Gastrocnemius medialis (tissue), 4 donors: ENCODE results near the gene MAGI1. TPM values are rescaled to one million over a fixed set of nuclear protein-coding genes. Genes with fewer than 3 reads are reported as not detected.

Source experiments
- ATAC-seq, 2 donors: fragments of 150-250 bp; one replicate each; pipeline ENCODE4 v1.9.1; 2016
- DNase-seq, 2 donors: peaks; one replicate each; pipeline ENCODE4 v3.0.0-alpha.2; 2019
- H3K27ac ChIP-seq, 4 donors: fragments of 200-600 bp; sonication (generic); 1 replicate in 1 of 4; 2 replicates in 3 of 4; pipeline ENCODE4 v1.5.1; 2016 to 2018; ENCODE audit warnings: mild to moderate bottlenecking in 2 of 4, moderate library complexity in 1 of 4
- H3K27me3 ChIP-seq, 3 donors: fragments of 200-600 bp; sonication (generic) in 2 of 3; 1 replicate in 1 of 3; 2 replicates in 2 of 3; pipeline versions ENCODE4 v1.5.1 to v1.6.0; 2016 to 2019; ENCODE audit warnings: mild to moderate bottlenecking in 1 of 3, moderate library complexity in 1 of 3
- H3K36me3 ChIP-seq, 2 donors: fragments of 200-600 bp; sonication (generic) in 1 of 2; one replicate each; pipeline ENCODE4 v1.5.1; 2017 to 2018
- H3K4me1 ChIP-seq, 2 donors: fragments of 200-600 bp; sonication (generic) in 1 of 2; one replicate each; pipeline ENCODE4 v1.5.1; 2016 to 2017; ENCODE audit warnings: mild to moderate bottlenecking in 2 of 2
- H3K4me3 ChIP-seq, 4 donors: fragments of 200-600 bp; sonication (generic) in 3 of 4; 1 replicate in 1 of 4; 2 replicates in 3 of 4; pipeline ENCODE4 v1.5.1; 2016 to 2019; ENCODE audit warnings: mild to moderate bottlenecking in 2 of 4
- H3K9me3 ChIP-seq, 3 donors: fragments of 200-600 bp; sonication (generic) in 2 of 3; 1 replicate in 1 of 3; 2 replicates in 2 of 3; pipeline ENCODE4 v1.5.1; 2016 to 2019
- CTCF ChIP-seq, 5 experiments: fragments of 450-650 bp in 3 of 5; fragments of 200-600 bp in 2 of 5; sonication (generic) in 2 of 5; IDR thresholded peaks in 4 of 5; conservative IDR thresholded peaks in 1 of 5; 1 replicate in 4 of 5; 2 replicates in 1 of 5; pipeline ENCODE4 v1.5.1; 2016 to 2019; ENCODE audit warnings: antibody characterized with exemption in 5 of 5, mild to moderate bottlenecking in 3 of 5, moderate library complexity in 3 of 5
- POLR2A ChIP-seq, 2 donors: fragments of 450-650 bp; IDR thresholded peaks; one replicate each; pipeline ENCODE4 v1.6.1; 2017; ENCODE audit warnings: antibody characterized with exemption in 2 of 2, mild to moderate bottlenecking in 2 of 2, moderate library complexity in 2 of 2
- in situ Hi-C, 4 donors: fragments of 200-750 bp; cut with MboI; loops; one replicate each; pipeline versions ENCODE4 v1.15.0 to v1.8.0; 2017; ENCODE audit warnings: low sequenced_read_pairs in 4 of 4
- intact Hi-C: fragments of 100-400 bp; cut with DNase I; formaldehyde crosslinking; loops from one replicate; pipeline ENCODE4 v1.15.1; 2023; ENCODE audit warnings: low total_unique reads
- total RNA-seq, 4 donors: library from RNA; depleted of rRNA; stranded (reverse); fragments of >200 nt; gene quantifications; one replicate each; pipeline versions ENCODE4 v1.1.0 to v1.2.3, GENCODE V29; 2016

Gene MAGI1
- total RNA-seq, 4 donors from 2014 or later, result 2.6 to 7.5 (median 3.9) TPM

DNA sequence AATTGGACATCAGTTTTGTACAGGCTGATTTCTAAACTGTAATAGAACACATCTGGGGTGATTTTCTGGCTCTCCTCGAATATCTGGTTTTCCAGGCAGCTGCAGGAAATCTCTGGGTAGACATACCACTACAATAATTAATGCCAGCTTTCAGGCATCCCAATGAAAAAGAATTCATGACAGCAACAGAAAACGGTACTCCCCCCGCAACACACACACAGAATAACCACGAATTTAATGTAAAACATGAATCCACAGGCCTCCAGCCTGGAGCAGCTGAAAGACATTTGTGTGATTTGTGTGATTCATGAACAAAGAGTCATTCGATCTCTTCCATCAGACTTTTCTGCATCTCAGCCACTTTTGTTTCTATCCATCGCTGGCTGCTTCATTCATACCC is 262.2 kb downstream of the MAGI1 start:
- no peak for TF ChIP-seq POLR2A (IDR thresholded peaks at IDR 0.05)
- no peak for TF ChIP-seq CTCF (IDR thresholded peaks at IDR 0.05 in 4 of 5, conservative IDR thresholded peaks at IDR 0.05 in 1 of 5)
- H3K36me3 ChIP-seq, result no peaks in the 10 kb centered on the region
- in situ Hi-C loops, result no loop called here
- no peak for DNase-seq
- no peak overlapping the region for H3K27ac ChIP-seq
- no peaks in the 10 kb centered on the region for H3K9me3 ChIP-seq
- intact Hi-C loops, result no loop called here
- H3K4me1 ChIP-seq, result peaks cover 0 to 15% of the 10 kb centered on the region in 2 donors
- no peak overlapping the region for H3K4me3 ChIP-seq
- no peak for ATAC-seq
- H3K27me3 ChIP-seq, result no peaks in the 10 kb centered on the region

GRCh38 chr3:65776081-65776480 is 262.6 kb downstream of the MAGI1 start:
- Histone ChIP-seq H3K36me3 (no peaks in the 10 kb centered on the region), H3K4me1 (peaks cover 0 to 15% of the 10 kb centered on the region in 2 donors), H3K9me3 (no peaks in the 10 kb centered on the region), H3K27ac (no peak overlapping the region), H3K27me3 (no peaks in the 10 kb centered on the region), H3K4me3 (no peak overlapping the region)
- intact Hi-C loops, result no loop called here
- ATAC-seq (no peak), DNase-seq (no peak)
- TF ChIP-seq CTCF (IDR thresholded peaks at IDR 0.05 in 4 of 5, conservative IDR thresholded peaks at IDR 0.05 in 1 of 5), result no peak
- no peak for TF ChIP-seq POLR2A (IDR thresholded peaks at IDR 0.05)
- in situ Hi-C loops, result no loop called here

GRCh38 chr3:65772758-65773157 is 266.0 kb downstream of the MAGI1 start:
- Histone ChIP-seq H3K4me3 (no peak overlapping the region), H3K27me3 (no peaks in the 10 kb centered on the region), H3K36me3 (no peaks in the 10 kb centered on the region), H3K27ac (no peak overlapping the region), H3K4me1 (no peaks in the 10 kb centered on the region), H3K9me3 (no peaks in the 10 kb centered on the region)
- DNase-seq, result no peak
- intact Hi-C loops, result no loop called here
- in situ Hi-C loops, result no loop called here
- no peak for TF ChIP-seq POLR2A (IDR thresholded peaks at IDR 0.05)
- no peak for TF ChIP-seq CTCF (IDR thresholded peaks at IDR 0.05 in 4 of 5, conservative IDR thresholded peaks at IDR 0.05 in 1 of 5)
- no peak for ATAC-seq

DNA sequence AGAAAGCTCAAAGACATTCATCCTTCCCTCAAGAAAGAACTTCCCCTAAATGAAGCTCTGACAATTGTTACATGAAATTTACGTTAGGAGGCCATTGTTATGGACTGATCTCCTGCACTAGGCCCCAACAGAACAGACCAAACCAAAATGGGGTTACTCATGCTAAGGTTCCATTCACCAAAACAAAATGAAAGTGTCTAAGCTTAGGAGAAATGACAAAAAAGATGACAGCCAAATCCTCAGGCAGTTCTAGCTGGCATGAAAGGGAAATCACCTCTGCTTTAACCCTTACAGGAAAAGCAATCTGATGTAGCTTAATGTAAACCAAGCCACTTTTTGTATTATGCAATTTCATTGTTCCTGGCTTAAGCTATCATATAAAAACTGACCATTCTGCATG is 271.2 kb downstream of the MAGI1 start:
- Histone ChIP-seq H3K27me3 (no peaks in the 10 kb centered on the region), H3K27ac (no peak overlapping the region), H3K4me1 (no peaks in the 10 kb centered on the region), H3K9me3 (no peaks in the 10 kb centered on the region), H3K4me3 (no peak overlapping the region), H3K36me3 (no peaks in the 10 kb centered on the region)
- TF ChIP-seq CTCF (IDR thresholded peaks at IDR 0.05 in 4 of 5, conservative IDR thresholded peaks at IDR 0.05 in 1 of 5) (no peak), POLR2A (IDR thresholded peaks at IDR 0.05) (no peak)
- ATAC-seq (no peak), DNase-seq (no peak)
- in situ Hi-C loops, result no loop called here
- intact Hi-C loops, result no loop called here

DNA sequence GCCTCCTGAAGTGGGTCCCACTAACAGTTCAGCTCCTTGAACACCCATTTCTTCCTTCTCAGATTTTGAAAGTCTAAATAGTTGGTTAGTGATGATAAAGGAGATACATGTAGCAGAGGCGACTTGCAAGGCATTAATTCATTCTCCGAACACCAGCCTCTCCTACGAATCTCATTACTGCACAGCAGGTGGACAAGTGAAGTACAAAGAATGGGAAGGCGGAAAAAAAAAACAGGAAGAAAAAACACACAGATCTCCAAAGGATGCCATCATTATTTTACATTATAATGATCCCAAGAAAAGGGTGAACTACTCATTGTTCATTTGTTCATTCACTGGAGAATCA is 276.5 kb downstream of the MAGI1 start:
- no peaks in the 10 kb centered on the region for H3K27me3 ChIP-seq

More for the DNA sequence above, 276.5 kb downstream of the MAGI1 start:
- no peaks in the 10 kb centered on the region for H3K9me3 ChIP-seq
- TF ChIP-seq CTCF (IDR thresholded peaks at IDR 0.05 in 4 of 5, conservative IDR thresholded peaks at IDR 0.05 in 1 of 5), result no peak
- no peak for TF ChIP-seq POLR2A (IDR thresholded peaks at IDR 0.05)
- H3K4me1 ChIP-seq, result no peaks in the 10 kb centered on the region
- DNase-seq (no peak), ATAC-seq (no peak)
- H3K4me3 ChIP-seq, result no peak overlapping the region
- no peak overlapping the region for H3K27ac ChIP-seq
- in situ Hi-C loops, result no loop called here
- intact Hi-C loops, result no loop called here
- H3K36me3 ChIP-seq, result no peaks in the 10 kb centered on the region
